GM15510 (cell line): ENCODE results near the gene CD28.

Experiments
- POLR2A ChIP-seq: IDR thresholded peaks from 3 replicates; pipeline ENCODE4 v1.6.1; 2011; ENCODE audit warnings: borderline replicate concordance; ENCODE audit not compliant: insufficient read length; ENCODE audit errors: extremely low read depth

CD28 gene

DNA sequence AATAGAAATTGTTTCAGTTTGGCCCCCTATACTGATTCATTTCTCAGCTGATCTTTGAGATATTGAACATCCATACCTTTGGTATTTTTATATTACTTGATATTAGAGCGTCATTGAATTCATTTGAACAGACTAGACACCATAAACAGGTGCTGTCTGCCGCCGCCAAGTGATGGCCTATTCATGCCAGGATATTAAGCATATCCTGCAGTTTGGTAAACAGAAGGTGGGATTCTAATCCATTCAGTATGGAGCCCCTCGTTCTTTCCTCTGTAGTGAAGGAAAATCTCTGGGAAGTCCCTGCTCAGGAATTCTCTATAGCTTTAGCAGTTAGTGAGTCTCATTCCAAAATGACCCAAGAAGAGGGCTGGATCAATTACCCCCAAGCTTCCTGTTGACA is 23.0 kb upstream of the CD28 start:
- TF ChIP-seq POLR2A = no peak

DNA sequence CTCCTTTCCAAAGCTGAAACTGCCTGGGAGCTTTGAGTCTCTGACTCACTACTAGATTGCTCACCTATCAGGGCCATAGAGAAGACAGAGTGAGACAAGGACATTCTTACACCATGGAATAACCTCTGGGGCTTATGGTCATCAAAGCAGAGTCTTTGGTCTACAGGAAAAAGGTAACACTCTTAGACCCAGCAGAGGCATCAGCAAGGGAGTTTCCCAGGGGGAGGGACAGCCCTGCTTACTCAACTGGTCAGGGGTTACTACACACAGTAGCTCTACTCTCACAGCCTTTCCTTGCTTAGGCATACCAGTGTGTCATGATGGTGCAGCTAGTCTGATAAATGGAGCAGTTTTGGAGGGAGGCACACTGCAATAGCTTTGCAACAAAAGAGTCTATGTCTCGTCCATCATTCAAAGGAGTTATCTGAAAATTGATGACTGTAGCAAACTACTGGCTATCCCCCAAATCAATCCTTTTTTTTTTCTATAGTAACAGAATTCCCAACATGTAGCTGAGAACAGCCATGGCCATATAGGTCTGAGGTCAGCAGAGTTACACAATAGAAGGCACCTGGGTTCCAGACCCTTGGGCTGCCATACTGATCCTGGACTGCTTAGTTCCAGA is 22.4 kb upstream of the CD28 start:
- no peak for TF ChIP-seq POLR2A

DNA sequence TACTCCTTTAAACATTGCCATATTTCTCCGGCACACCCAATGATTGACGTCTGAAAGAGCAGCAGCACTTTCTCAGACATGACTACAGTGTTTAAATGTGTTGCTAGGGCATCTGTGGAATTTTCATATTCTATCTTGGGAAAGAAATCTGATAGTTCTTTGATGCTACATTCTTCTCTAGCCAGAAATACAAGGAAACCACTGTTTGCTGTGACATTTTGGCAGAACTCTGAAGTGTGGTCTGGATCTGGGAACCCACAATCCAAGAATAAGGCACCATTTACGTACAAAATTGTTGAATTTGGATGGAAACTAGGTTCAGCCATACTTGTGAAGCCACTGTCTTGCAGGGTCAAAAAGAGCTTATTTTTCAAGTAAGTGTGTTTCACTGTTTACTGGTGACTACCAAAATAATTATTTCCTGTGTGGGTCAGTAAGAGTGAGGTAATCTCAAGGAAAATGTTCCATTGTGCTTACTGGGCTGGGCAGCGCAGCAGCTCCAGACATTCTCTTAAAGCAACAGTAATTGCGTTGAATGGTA is 21.3 kb upstream of the CD28 start:
- TF ChIP-seq POLR2A = no peak

DNA sequence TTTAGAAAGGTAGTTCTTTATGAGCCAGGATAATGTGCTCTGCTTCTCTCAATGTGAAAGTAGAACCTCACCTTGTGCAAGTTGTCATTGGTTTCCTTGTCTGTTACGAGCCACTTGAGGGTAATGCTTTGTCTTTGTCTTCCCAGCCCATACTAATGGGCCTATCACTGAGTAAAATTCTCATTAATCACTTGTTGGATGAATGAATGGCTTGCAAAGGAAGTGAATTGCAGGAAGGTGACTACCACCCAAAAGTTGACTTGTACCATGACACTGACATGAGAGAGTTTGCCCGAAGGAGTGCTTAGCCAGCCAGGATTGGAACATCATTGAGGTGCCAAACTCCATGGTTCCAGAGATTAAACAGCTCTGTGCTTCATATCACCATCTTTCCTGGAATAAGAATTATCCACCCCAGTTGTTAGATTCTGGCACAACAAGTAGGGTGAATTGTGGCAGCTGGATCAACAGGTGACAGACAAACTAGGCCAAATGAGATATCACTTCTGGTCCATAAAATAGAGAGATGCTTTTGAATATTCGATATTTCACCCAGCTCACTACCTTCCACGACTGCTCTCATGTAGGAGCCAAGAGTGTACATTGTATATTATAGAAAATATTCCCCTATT is 20.5 kb upstream of the CD28 start:
- TF ChIP-seq POLR2A = no peak

DNA sequence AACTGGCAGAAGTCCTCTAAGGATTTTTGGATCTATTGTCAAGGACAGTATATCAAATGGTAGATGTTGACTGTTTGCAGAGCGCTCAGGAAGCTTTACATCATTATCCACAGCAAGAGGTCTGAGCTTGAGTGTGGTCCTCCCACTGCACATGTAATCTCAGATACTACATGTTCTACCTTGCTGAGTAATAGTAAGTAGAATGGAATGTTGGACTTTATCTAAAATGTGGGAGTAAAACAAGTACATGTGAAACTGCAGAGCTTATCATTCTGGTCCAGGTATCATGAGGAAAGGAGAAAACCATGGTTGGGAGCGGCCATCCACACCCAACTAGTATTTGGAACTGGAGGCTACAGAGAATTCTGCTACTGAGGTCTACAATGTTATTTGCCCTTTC is 19.3 kb upstream of the CD28 start:
- TF ChIP-seq POLR2A = no peak

DNA sequence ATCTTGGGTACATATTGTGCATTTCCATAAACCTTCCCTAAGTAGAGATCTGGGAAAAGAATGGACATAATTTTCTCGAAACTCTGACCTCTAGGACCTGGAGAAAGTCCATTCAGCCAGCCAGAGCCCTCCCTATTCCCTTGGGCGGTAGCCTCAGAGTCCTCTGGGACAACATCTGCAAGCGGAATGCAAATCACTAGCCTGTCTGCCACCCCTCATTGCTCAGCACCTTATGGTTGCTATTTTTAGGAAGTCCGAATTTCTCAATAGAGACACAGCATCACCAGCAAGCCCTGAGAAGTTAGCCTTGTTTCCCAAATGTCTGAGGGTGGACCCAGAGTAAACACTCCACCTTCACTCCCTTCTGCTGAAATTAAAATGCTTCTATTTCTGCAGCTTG is 17.6 kb upstream of the CD28 start:
- no peak for TF ChIP-seq POLR2A

DNA sequence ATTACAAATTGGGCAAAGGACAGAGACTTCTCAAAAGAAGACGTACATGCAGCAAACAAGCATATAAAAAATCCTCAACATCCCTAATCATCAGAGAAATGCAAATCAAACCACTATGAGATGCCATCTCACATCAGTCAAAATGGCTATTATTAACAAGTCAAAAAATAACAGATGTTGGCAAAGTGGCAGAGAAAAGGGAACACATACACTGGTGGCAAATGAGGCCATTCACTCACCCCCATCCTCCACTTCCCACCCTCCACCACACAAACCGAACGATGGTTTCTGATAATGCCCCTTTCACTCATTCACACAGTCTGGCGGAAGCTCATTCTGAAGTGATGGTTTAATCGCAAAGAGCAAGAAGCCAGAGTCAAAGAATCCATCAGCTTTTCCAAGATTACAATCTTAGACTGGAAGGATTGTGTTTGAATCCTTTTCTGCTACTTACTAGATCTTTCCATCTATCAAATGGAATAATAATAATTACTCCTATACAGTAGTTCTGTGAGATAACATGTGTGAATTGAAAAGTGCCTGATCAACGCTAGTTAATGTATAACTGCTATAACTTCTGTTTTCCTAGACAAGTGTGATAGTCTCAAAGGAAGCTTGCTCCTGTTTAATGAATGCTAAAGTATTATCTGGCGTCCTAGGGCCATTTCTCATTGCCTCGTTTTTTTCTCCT is 16.9 kb upstream of the CD28 start:
- no peak for TF ChIP-seq POLR2A

DNA sequence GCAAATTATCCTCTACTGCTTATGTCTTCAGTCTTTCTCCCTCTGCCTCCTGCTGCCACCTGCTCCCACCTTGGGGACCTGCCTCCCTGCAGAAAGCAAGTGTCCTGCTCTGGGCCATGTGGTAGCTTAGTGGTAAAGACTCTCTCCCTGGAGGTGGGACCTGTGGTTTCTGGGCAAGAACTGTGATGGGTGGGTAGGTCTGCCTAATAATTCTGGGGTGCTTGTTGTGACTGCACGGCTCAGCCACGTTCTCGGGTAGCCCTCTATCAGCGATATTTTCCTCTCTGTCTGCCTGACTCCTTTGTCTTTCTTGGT is 16.4 kb upstream of the CD28 start:
- no peak for TF ChIP-seq POLR2A

DNA sequence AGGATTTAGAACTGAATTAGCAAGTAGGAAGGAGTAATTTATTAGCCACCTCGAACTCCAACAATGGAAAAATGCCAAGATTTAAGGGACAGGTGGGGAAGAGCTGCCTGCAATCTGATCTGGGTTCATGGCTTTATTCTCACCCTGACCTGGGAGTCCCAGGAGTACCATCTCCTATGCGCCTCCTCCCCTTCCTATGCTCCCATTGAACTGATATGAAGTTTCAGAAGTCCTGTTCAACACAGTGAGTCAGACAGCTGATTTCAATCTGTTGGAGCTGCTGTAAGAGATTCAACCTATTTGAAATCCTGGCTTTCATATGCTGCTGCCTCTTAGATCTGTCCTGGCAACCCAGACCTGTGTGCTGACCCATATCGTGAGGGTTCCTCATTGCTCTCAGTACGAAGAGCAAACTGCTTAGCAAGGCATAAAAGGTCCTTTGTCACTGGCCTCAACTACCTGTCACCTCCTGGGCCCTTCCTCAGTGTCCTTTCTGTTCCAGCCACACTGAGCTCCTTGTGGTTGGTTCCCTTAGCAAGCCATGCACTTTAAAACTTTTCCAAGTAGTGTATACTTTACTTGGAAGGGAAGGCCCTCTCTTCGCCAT is 15.9 kb upstream of the CD28 start:
- no peak for TF ChIP-seq POLR2A

DNA sequence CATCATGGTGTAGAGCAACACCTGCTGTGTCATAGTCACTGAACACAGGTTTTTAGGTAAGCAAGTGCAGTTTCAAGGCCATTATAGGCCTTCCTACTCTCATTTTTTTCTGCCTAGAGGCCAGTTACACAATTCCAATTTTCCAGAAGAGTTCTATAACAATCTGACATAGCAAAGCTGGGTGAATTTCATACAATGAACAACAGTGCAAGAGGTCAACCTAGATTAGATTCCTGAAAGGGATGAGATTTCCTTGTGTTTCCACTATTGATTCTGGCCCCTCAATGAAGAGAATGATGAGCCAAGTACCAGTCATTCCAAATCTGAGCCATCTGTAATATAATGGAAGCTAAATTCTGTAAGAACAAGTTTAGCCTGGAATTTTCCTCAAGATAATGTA is 15.3 kb upstream of the CD28 start:
- TF ChIP-seq POLR2A = no peak

DNA sequence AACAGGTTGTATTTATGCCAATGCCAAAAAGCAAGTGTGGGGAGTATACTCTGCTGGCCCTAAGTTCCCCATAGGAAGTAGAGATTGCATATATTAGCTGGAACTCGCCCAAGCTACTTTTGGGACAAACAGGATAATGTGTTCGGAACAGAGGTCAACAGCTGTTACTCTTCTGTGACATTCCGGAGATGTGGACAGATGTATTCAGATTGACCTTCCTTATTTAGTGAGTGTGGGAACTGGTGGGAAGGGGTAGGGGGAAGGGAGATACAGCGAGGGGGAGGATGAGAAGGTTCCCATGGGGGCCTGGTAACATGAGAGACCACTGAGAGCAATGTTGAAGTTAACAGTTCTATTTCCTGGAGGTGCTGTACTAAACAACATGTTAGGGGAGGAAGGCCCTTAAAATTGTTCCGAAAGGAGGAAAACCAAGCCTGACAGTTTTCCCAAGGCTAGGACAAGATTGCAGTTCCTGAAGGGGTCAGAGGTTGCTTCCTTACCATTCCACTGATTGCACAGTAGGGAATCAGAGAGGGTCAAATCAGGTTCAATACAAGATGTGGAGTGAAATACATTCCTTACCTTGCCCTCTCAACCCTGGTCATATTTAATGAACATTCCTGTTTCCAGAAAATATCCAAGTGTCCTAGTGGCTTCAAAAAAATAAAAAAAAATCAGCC is 14.3 kb upstream of the CD28 start:
- no peak for TF ChIP-seq POLR2A

DNA sequence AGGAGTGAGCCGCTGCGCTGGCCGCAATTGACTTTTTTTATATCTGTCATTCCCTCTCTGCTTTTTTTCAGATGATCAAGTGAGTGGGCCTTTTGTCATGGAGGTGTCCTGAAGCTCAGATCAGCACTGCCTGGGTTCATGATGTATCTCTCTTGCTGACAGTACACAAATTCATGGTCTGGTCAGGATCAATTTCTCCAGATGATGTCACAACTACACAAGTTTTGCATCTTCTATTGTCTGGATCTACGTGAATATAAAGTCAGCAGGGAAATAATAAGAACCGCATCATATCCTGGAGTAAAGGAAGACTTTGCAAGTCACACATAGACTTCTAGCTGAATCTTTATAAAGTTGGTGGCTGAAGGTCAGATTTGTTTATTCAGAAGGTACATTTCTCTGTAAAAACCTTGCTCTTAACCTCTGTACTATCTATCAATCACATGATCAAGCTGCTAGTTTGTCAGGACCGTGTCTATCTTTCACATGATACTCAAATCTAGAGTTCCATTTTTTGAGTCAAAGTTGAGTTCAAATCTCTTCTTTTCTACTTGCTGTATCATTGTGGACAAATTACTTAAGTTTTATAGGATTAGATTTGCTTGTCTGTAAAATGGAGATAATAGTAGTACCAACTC is 13.1 kb upstream of the CD28 start:
- no peak for TF ChIP-seq POLR2A

DNA sequence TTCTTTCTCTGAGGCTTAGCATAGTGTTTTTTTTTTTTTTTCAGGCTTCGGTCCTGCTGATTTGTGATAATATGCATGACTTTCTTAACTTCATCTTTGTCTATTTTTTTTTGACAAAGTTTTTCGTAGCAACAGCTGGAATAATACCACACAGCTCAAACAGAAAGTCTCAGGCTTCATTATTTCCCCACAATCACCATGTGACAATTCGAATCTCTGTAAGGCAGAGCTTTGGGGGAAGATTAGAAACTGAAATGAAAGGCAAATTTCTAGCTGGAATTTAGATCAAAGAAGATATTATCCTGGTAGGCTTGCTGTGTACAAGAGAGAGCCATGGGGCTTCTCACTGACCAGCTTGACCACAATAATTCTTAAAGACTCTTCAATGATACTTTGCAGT is 12.2 kb upstream of the CD28 start:
- TF ChIP-seq POLR2A = no peak

DNA sequence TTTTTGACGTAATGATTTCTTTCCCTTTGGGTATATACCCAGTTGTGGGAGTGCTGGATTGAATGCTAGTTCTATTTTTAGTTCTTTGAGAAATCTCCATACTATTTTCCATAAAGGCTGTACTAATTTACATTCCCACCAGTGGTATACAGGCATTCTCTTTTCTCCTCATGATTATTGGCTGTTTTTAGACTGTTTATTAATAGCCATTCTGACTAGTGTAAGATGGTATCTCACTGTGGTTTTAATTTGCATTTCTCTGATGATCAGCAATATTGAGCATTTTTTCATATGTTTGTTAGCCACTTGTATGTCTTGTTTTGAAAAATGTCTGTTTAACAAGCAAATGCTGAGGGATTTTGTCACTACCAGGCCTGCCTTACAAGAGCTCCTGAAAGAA is 9.2 kb upstream of the CD28 start:
- TF ChIP-seq POLR2A = no peak

DNA sequence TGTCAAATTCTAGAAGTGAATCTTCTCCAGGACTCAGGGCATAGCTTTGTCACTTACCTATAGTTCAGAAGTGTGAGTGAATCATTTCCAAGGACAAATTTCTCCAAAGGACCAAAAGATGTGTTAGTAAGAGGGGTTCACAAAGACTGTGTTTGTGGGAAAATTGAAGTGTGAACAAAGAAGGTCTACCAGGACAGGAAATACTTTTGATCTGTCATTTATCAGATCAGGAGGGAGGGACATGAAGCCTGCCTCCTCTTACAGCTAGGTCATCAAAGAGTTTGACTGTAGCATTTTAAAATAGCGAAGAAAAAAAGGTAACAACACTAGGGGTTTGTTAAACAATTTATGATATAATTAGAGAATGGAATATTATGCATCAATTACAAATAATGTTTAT is 2.0 kb upstream of the CD28 start:
- TF ChIP-seq POLR2A = no peak
